Measurements from ENCODE around the gene EPN1.

DNA sequence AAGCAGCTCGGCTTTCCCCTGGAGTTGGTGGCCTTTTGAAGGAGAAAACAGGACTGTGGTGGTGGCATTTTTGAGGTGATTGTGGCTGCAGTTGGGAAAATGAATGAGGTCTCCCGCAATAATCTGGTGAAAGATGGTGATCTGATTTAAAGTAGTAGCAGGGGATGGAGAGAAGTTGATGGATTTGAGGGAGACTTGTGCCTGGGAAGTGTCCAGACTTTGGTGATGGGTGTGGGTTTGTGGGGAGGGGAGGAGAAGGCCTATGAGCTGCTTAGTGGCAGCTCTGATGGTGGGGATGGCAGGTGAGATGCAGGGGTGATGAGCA lies 4.0 kb upstream of the EPN1 start:
- TF ChIP-seq, protein P1, sequence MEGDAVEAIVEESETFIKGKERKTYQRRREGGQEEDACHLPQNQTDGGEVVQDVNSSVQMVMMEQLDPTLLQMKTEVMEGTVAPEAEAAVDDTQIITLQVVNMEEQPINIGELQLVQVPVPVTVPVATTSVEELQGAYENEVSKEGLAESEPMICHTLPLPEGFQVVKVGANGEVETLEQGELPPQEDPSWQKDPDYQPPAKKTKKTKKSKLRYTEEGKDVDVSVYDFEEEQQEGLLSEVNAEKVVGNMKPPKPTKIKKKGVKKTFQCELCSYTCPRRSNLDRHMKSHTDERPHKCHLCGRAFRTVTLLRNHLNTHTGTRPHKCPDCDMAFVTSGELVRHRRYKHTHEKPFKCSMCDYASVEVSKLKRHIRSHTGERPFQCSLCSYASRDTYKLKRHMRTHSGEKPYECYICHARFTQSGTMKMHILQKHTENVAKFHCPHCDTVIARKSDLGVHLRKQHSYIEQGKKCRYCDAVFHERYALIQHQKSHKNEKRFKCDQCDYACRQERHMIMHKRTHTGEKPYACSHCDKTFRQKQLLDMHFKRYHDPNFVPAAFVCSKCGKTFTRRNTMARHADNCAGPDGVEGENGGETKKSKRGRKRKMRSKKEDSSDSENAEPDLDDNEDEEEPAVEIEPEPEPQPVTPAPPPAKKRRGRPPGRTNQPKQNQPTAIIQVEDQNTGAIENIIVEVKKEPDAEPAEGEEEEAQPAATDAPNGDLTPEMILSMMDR (IDR thresholded peaks at IDR 0.05), result no peak
- TF ChIP-seq POLR2A (IDR thresholded peaks at IDR 0.05), result no peak
